Measurements from ENCODE around the gene CATSPER3. TPM values are rescaled to one million over a fixed set of nuclear protein-coding genes. Genes with fewer than 3 reads are reported as not detected.
A peak's percentile ranks its signal among the peaks of the same experiment; 100 is the strongest.

The CATSPER3 gene
- total RNA-seq, 4 donors from 2014 or later, result 0.22 to 1.9 (median 0.70) TPM

- no peaks in the 10 kb centered on the region for H3K36me3 ChIP-seq
- in situ Hi-C loops (cut with MboI; ENCODE audit: low sequenced_read_pairs in 4 of 4) (no loop called here), intact Hi-C loops (cut with DNase I; ENCODE audit: low total_unique reads) (loop anchor here (2.0 to 10.0 kb wide), 3 partner anchors 21 to 301 kb away; no protein-coding TSS in a partner anchor)
- TF ChIP-seq POLR2A (IDR thresholded peaks at IDR 0.05), result no peak
- no peak for TF ChIP-seq CTCF (IDR thresholded peaks at IDR 0.05 in 4 of 5, conservative IDR thresholded peaks at IDR 0.05 in 1 of 5)
- H3K4me3 ChIP-seq, result peak within 1 kb of the TSS; percentile 52 to 79 (median 58)
- H3K27ac ChIP-seq, result peak within 1 kb of the TSS; percentile 56 to 78 (median 60)
- peaks cover 75 to 86% (median 84%) of the 10 kb centered on the region in 3 donors for H3K27me3 ChIP-seq
- peaks cover 21 to 25% of the 10 kb centered on the region in 2 donors for H3K4me1 ChIP-seq
- no peaks in the 10 kb centered on the region for H3K9me3 ChIP-seq
- DNase-seq, result no peak
- ATAC-seq, result peak; percentile 25 to 39
Observed at GRCh38 chr5:135033901-135034235, 66.2 kb downstream of the CATSPER3 start, which contains the start of gene PITX1. TSS of gene PITX1 (minus strand) at chr5:135034228. CDS start at chr5:135033881, 347 bp downstream.

GRCh38 chr5:135034236-135034962 is 66.7 kb downstream of the CATSPER3 start:
- in situ Hi-C loops (cut with MboI; ENCODE audit: low sequenced_read_pairs in 4 of 4), result no loop called here
- ATAC-seq, result peak; percentile 20 to 43
- peaks cover 25 to 26% of the 10 kb centered on the region in 2 donors for H3K4me1 ChIP-seq

GRCh38 chr5:135034963-135035677 is 67.4 kb downstream of the CATSPER3 start:
- Histone ChIP-seq H3K9me3 (no peaks in the 10 kb centered on the region), H3K4me1 (peaks cover 25 to 31% of the 10 kb centered on the region in 2 donors), H3K4me3 (no peak overlapping the region), H3K36me3 (no peaks in the 10 kb centered on the region), H3K27me3 (peaks cover 75 to 86% (median 84%) of the 10 kb centered on the region in 3 donors), H3K27ac (peak overlapping the region in 1 of 4 donors; percentile 78)
- no peak for TF ChIP-seq CTCF (IDR thresholded peaks at IDR 0.05 in 4 of 5, conservative IDR thresholded peaks at IDR 0.05 in 1 of 5)
- no peak for TF ChIP-seq POLR2A (IDR thresholded peaks at IDR 0.05)
- DNase-seq (no peak), ATAC-seq (no peak)
- intact Hi-C loops (cut with DNase I; ENCODE audit: low total_unique reads) (loop anchor here (2.0 to 10.0 kb wide), 3 partner anchors 20 to 300 kb away; no protein-coding TSS in a partner anchor), in situ Hi-C loops (cut with MboI; ENCODE audit: low sequenced_read_pairs in 4 of 4) (no loop called here)

More at GRCh38 chr5:135034236-135034962, 66.7 kb downstream of the CATSPER3 start:
- H3K27me3 ChIP-seq, result peaks cover 75 to 86% (median 84%) of the 10 kb centered on the region in 3 donors
- TF ChIP-seq CTCF (IDR thresholded peaks at IDR 0.05 in 4 of 5, conservative IDR thresholded peaks at IDR 0.05 in 1 of 5), result no peak
- no peak for TF ChIP-seq POLR2A (IDR thresholded peaks at IDR 0.05)
- no peaks in the 10 kb centered on the region for H3K9me3 ChIP-seq
- no peak for DNase-seq
- peak overlapping the region in 3 of 4 donors; percentile 56 to 78 (median 62) for H3K27ac ChIP-seq
- intact Hi-C loops (cut with DNase I; ENCODE audit: low total_unique reads), result loop anchor here (2.0 to 10.0 kb wide), 3 partner anchors 20 to 300 kb away; no protein-coding TSS in a partner anchor
- peak overlapping the region; percentile 41 to 53 (median 52) for H3K4me3 ChIP-seq
- no peaks in the 10 kb centered on the region for H3K36me3 ChIP-seq

- peaks cover 75 to 86% (median 84%) of the 10 kb centered on the region in 3 donors for H3K27me3 ChIP-seq
- H3K4me1 ChIP-seq, result peaks cover 22 to 25% of the 10 kb centered on the region in 2 donors
- no peak for TF ChIP-seq CTCF (IDR thresholded peaks at IDR 0.05 in 4 of 5, conservative IDR thresholded peaks at IDR 0.05 in 1 of 5)
- no peak for TF ChIP-seq POLR2A (IDR thresholded peaks at IDR 0.05)
- ATAC-seq, result no peak
- in situ Hi-C loops (cut with MboI; ENCODE audit: low sequenced_read_pairs in 4 of 4) (no loop called here), intact Hi-C loops (cut with DNase I; ENCODE audit: low total_unique reads) (loop anchor here (2.0 to 10.0 kb wide), 2 partner anchors 19 to 299 kb away; no protein-coding TSS in a partner anchor)
- H3K27ac ChIP-seq, result no peak overlapping the region
- H3K4me3 ChIP-seq, result no peak overlapping the region
- no peaks in the 10 kb centered on the region for H3K36me3 ChIP-seq
- no peak for DNase-seq
- no peaks in the 10 kb centered on the region for H3K9me3 ChIP-seq
Observed at GRCh38 chr5:135035678-135036030, 67.9 kb downstream of the CATSPER3 start.

Data from gastrocnemius medialis (tissue), 4 donors.